Cardiac fibroblast (primary cell): ENCODE data around the gene PTPRQ.
A peak's percentile ranks its signal among the peaks of the same experiment; 100 is the strongest.

Experiments
- DNase-seq, 2 donors: peaks; one replicate each; pipeline versions ENCODE4 v3.0.0 to v3.0.0-alpha.2; 2010; ENCODE audit warnings: low read depth in 2 of 2
- H3K4me3 ChIP-seq, 2 donors: replicated peaks in 1 of 2; 1 replicate in 1 of 2; 2 replicates in 1 of 2; pipeline ENCODE4 v1.5.1; 2011; ENCODE audit warnings: low read depth in 2 of 2, low read length in 2 of 2, mild to moderate bottlenecking in 2 of 2, moderate library complexity in 1 of 2
- CTCF ChIP-seq: IDR thresholded peaks from one replicate; pipeline ENCODE4 v1.5.1; 2011; ENCODE audit warnings: low read depth, mild to moderate bottlenecking, low read length, inconsistent platforms

PTPRQ gene

GRCh38 chr12:80412343-80412953, 31.6 kb upstream of the PTPRQ start:
- DNase-seq = peak; percentile 74 to 78
- peak; percentile 60 for TF ChIP-seq CTCF
- H3K4me3 ChIP-seq = no peak overlapping the region

GRCh38 chr12:80413462-80413861, 30.6 kb upstream of the PTPRQ start:
- H3K4me3 ChIP-seq = no peak overlapping the region
- TF ChIP-seq CTCF = peak; percentile 41
- DNase-seq = peak in 1 of 2 donors; percentile 43

GRCh38 chr12:80415466-80415865, 28.6 kb upstream of the PTPRQ start:
- no peak for DNase-seq
- no peak for TF ChIP-seq CTCF
- no peak overlapping the region for H3K4me3 ChIP-seq

GRCh38 chr12:80419644-80420043, 24.4 kb upstream of the PTPRQ start:
- DNase-seq = peak in 1 of 2 donors; percentile 21
- H3K4me3 ChIP-seq = no peak overlapping the region
- TF ChIP-seq CTCF = no peak

GRCh38 chr12:80420075-80420474, 24.0 kb upstream of the PTPRQ start:
- TF ChIP-seq CTCF = no peak
- no peak overlapping the region for H3K4me3 ChIP-seq
- DNase-seq = no peak

- no peak for TF ChIP-seq CTCF
- no peak overlapping the region for H3K4me3 ChIP-seq
- DNase-seq = peak in 1 of 2 donors; percentile 75
Observed at GRCh38 chr12:80422550-80422949, 21.5 kb upstream of the PTPRQ start.

GRCh38 chr12:80432061-80432460, 12.0 kb upstream of the PTPRQ start:
- no peak for TF ChIP-seq CTCF
- DNase-seq = no peak
- no peak overlapping the region for H3K4me3 ChIP-seq
